HepG2 (cell line): Measurements from ENCODE around the gene RHBDF2. TPM values are rescaled to one million over a fixed set of nuclear protein-coding genes. Genes with fewer than 3 reads are reported as not detected.

Experiments used
- CHCHD3 ChIP-seq: sonication (generic); formaldehyde crosslinking; IDR thresholded peaks from 2 replicates; pipeline ENCODE4 v1.8.0; 2022; ENCODE audit warnings: mild to moderate bottlenecking, missing genetic modification reagents, moderate library complexity
- FLYWCH1 ChIP-seq: sonication (generic); formaldehyde crosslinking; IDR thresholded peaks from 2 replicates; pipeline ENCODE4 v1.8.1; 2023; ENCODE audit warnings: mild to moderate bottlenecking, missing genetic modification reagents
- FOXM1 ChIP-seq: sonication (generic); formaldehyde crosslinking; IDR thresholded peaks from 2 replicates; pipeline ENCODE4 v1.5.0; 2020; ENCODE audit warnings: missing genetic modification reagents
- HOMEZ ChIP-seq: IDR thresholded peaks from 2 replicates; pipeline ENCODE4 v1.6.1; 2016; ENCODE audit warnings: low read depth
- MAFG ChIP-seq: sonication (generic); formaldehyde crosslinking; IDR thresholded peaks from 2 replicates; pipeline ENCODE4 v1.5.1; 2020; ENCODE audit warnings: mild to moderate bottlenecking, missing genetic modification reagents
- MLX ChIP-seq: IDR thresholded peaks from 2 replicates; pipeline ENCODE4 v1.6.1; 2016
- MZF1 ChIP-seq: sonication (generic); formaldehyde crosslinking; IDR thresholded peaks from 2 replicates; pipeline ENCODE4 v1.8.1; 2023; ENCODE audit warnings: mild to moderate bottlenecking, missing genetic modification reagents, borderline replicate concordance
- NCOA1 ChIP-seq: sonication (generic); formaldehyde crosslinking; IDR thresholded peaks from 2 replicates; pipeline ENCODE4 v1.9.0; 2021; ENCODE audit warnings: missing genetic modification reagents
- NFIB ChIP-seq: sonication (generic); formaldehyde crosslinking; IDR thresholded peaks from 2 replicates; pipeline ENCODE4 v1.9.0; 2021; ENCODE audit warnings: missing genetic modification reagents, mild to moderate bottlenecking, borderline replicate concordance
- NONO ChIP-seq, 2 experiments: fragments of 450-650 bp in 1 of 2; sonication (generic) in 1 of 2; formaldehyde crosslinking in 1 of 2; IDR thresholded peaks in 1 of 2; conservative IDR thresholded peaks in 1 of 2; 2 replicates each; pipeline versions ENCODE4 v1.6.1 to v1.8.0; 2017 to 2022; ENCODE audit warnings: mild to moderate bottlenecking in 1 of 2, missing genetic modification reagents in 1 of 2, moderate library complexity in 1 of 2
- PATZ1 ChIP-seq: sonication (generic); formaldehyde crosslinking; IDR thresholded peaks from 2 replicates; pipeline ENCODE4 v1.4.0; 2020; ENCODE audit warnings: missing genetic modification reagents
- SMARCC2 ChIP-seq: fragments of 450-650 bp; IDR thresholded peaks from 2 replicates; pipeline ENCODE4 v1.6.1; 2017; ENCODE audit warnings: antibody characterized with exemption, mild to moderate bottlenecking
- SPEN ChIP-seq: sonication (generic); formaldehyde crosslinking; IDR thresholded peaks from 2 replicates; pipeline ENCODE4 v1.5.1; 2020; ENCODE audit warnings: low read depth, mild to moderate bottlenecking, missing genetic modification reagents
- SUZ12 ChIP-seq: fragments of 150-350 bp; IDR thresholded peaks from 2 replicates; pipeline ENCODE4 v1.6.1; 2014; ENCODE audit warnings: low read depth, low read length
- THAP9 ChIP-seq: sonication (generic); formaldehyde crosslinking; IDR thresholded peaks from 2 replicates; pipeline ENCODE4; 2020; ENCODE audit warnings: missing genetic modification reagents, mild to moderate bottlenecking, borderline replicate concordance
- XBP1 ChIP-seq: sonication (generic); formaldehyde crosslinking; IDR thresholded peaks from 2 replicates; pipeline ENCODE4 v1.5.0; 2020; ENCODE audit warnings: missing genetic modification reagents
- ZBTB21 ChIP-seq: sonication (generic); formaldehyde crosslinking; IDR thresholded peaks from 2 replicates; pipeline ENCODE4 v1.4.0; 2020; ENCODE audit warnings: missing genetic modification reagents
- ZNF180 ChIP-seq: sonication (generic); formaldehyde crosslinking; IDR thresholded peaks from 2 replicates; pipeline ENCODE4 v1.4.0; 2020; ENCODE audit warnings: low read depth, missing genetic modification reagents, borderline replicate concordance
- ZNF431 ChIP-seq: sonication (generic); formaldehyde crosslinking; IDR thresholded peaks from 2 replicates; pipeline ENCODE4 v1.9.0; 2022; ENCODE audit warnings: missing genetic modification reagents, low read depth, mild to moderate bottlenecking, borderline replicate concordance
- ZNF432 ChIP-seq: sonication (generic); formaldehyde crosslinking; IDR thresholded peaks from 2 replicates; pipeline ENCODE4 v1.5.0; 2020; ENCODE audit warnings: missing genetic modification reagents, mild to moderate bottlenecking, borderline replicate concordance
- ZNF556 ChIP-seq: sonication (generic); formaldehyde crosslinking; IDR thresholded peaks from 2 replicates; pipeline ENCODE4 v1.4.0; 2020; ENCODE audit warnings: mild to moderate bottlenecking, missing genetic modification reagents, borderline replicate concordance
- ZNF569 ChIP-seq: sonication (generic); formaldehyde crosslinking; IDR thresholded peaks from 2 replicates; pipeline ENCODE4 v1.5.0; 2020; ENCODE audit warnings: mild to moderate bottlenecking, missing genetic modification reagents, moderate library complexity, borderline replicate concordance
- ZNF570 ChIP-seq: sonication (generic); formaldehyde crosslinking; IDR thresholded peaks from 2 replicates; pipeline ENCODE4 v1.4.0; 2020; ENCODE audit warnings: mild to moderate bottlenecking, missing genetic modification reagents, borderline replicate concordance
- ZNF615 ChIP-seq: sonication (generic); formaldehyde crosslinking; IDR thresholded peaks from 2 replicates; pipeline ENCODE4 v1.5.0; 2020; ENCODE audit warnings: mild to moderate bottlenecking, missing genetic modification reagents, borderline replicate concordance
- polyA plus RNA-seq, 8 experiments: library from polyadenylated mRNA; depleted of rRNA in 3 of 8; stranded (reverse) in 7 of 8; unstranded in 1 of 8; fragments of >200 nt; fragmentation: Illumina TruSeq in 4 of 8; extraction: Trizol in 4 of 8; gene quantifications; 2 replicates each; pipeline versions ENCODE4 v1.2.1 to v1.2.3, GENCODE V29; 2011 to 2016; ENCODE audit warnings: low read depth in 4 of 8, missing spikeins in 1 of 8, mixed read lengths in 1 of 8; ENCODE audit not compliant: insufficient read depth in 1 of 8
- total RNA-seq, 5 experiments: library from RNA; depleted of rRNA; stranded (reverse); fragments of >200 nt; fragmentation: Illumina TruSeq; extraction: Trizol; gene quantifications; 2 replicates each; pipeline ENCODE4 v1.2.3, GENCODE V29; 2016; ENCODE audit warnings: low read depth in 1 of 5

RHBDF2 gene
- total and polyA plus RNA-seq, 2 of the 13 experiments (the other 11 are each of a cell fraction or from before 2014, with no cell fraction given), result 7.8 to 24.2 TPM

GRCh38 chr17:76530095-76530723 lies 29.0 kb upstream of the RHBDF2 start (continued):
- TF ChIP-seq ZNF556 (no peak), ZNF570 (CRISPR knock-in tag) (no peak), ZBTB21 (CRISPR knock-in tag) (no peak), ZNF569 (CRISPR knock-in tag) (no peak), CHCHD3 (0 out of 2 replicates have a peak, but pooled peaks have one; percentile 41), NONO (IDR thresholded peaks at IDR 0.05) (no peak), NONO (CRISPR knock-in tag; conservative IDR thresholded peaks at IDR 0.05) (0 out of 2 replicates have a peak, but pooled peaks have one; percentile 39), MAFG (no peak), SUZ12 (no peak), SMARCC2 (no peak), HOMEZ (CRISPR knock-in tag) (no peak), FLYWCH1 (no peak), ZNF432 (CRISPR knock-in tag) (no peak), ZNF615 (CRISPR knock-in tag) (no peak), SPEN (CRISPR knock-in tag) (no peak), THAP9 (no peak; the same call in 1 of the 2 replicates), XBP1 (CRISPR knock-in tag) (no peak), PATZ1 (peak; percentile 68), ZNF431 (CRISPR knock-in tag) (no peak), MLX (CRISPR knock-in tag) (peak; percentile 18; the same call in 1 of the 2 replicates), FOXM1 (CRISPR knock-in tag) (no peak), ZNF180 (CRISPR knock-in tag) (no peak), NCOA1 (0 out of 2 replicates have a peak, but pooled peaks have one; percentile 19), MZF1 (CRISPR knock-in tag) (no peak), NFIB (CRISPR knock-in tag) (no peak)
